GM12878 (cell line): ENCODE results near the gene FRMD8. TPM values are rescaled to one million over a fixed set of nuclear protein-coding genes. Genes with fewer than 3 reads are reported as not detected.
A peak's percentile ranks its signal among the peaks of the same experiment; 100 is the strongest.

ENCODE experiments used
- ATAC-seq: fragments of 200-7000 bp; cut with Tn5 transposase; 3 replicates; pipeline ENCODE4 v1.9.1; 2020; ENCODE audit warnings: mild to moderate bottlenecking, moderate library complexity
- BruUV-seq: library from RNA; stranded (reverse); fragments of 400-500 nt; replicated peaks from 2 replicates; lab custom pipeline; 2021; lab: Mats Ljungman, UMichigan
- CTCF ChIA-PET: fragments of 300-600 bp; sonication (Branson Sonifier 250); formaldehyde crosslinking; extraction: SDS; loops from one replicate; lab custom pipeline; 2021; ENCODE audit warnings: inconsistent platforms; lab: Yijun Ruan, JAX
- POLR2A ChIA-PET: fragments of 350-600 bp; formaldehyde crosslinking; extraction: SDS; loops from one replicate; lab custom pipeline; 2021; ENCODE audit warnings: inconsistent platforms; lab: Charles Lee
- RAD21 ChIA-PET: fragments of 300-600 bp; sonication (Branson Sonifier 250); formaldehyde crosslinking; loops from one replicate; lab custom pipeline; 2023; ENCODE audit warnings: antibody characterized with exemption; ENCODE audit not compliant: unreplicated experiment; lab: Charles Lee
- SMC1A ChIA-PET: fragments of 300-600 bp; sonication (Branson Sonifier 250); formaldehyde crosslinking; loops from one replicate; lab custom pipeline; 2023; ENCODE audit not compliant: unreplicated experiment, uncharacterized antibody; lab: Charles Lee
- DNase-seq: peaks from one replicate; pipeline ENCODE4 v3.0.0-alpha.2; 2011; ENCODE audit warnings: low read depth, low spot score
- FAIRE-seq: peaks from 3 replicates; lab custom pipeline; 2011; peaks lifted over from hg19 to GRCh38; lab: Jason Lieb, UNC
- H2AFZ ChIP-seq: 2 replicates; pipeline ENCODE4 v1.6.0; 2011; ENCODE audit warnings: low read depth, low read length, control low read depth; ENCODE audit not compliant: control insufficient read depth
- H3K27ac ChIP-seq: 2 replicates; pipeline ENCODE4 v1.5.1; 2011; ENCODE audit warnings: control low read depth; ENCODE audit not compliant: control insufficient read depth, insufficient read depth
- H3K27me3 ChIP-seq, 2 experiments: replicated peaks in 1 of 2; 2 replicates each; pipeline versions ENCODE4 v1.6.0 to v1.6.1; 2011; ENCODE audit warnings: low read length in 1 of 2; ENCODE audit not compliant: control insufficient read depth in 2 of 2, insufficient read depth in 2 of 2
- H3K36me3 ChIP-seq, 2 experiments: 2 replicates each; pipeline ENCODE4 v1.5.1; 2011; ENCODE audit warnings: low read length in 1 of 2; ENCODE audit not compliant: control insufficient read depth in 2 of 2, insufficient read depth in 2 of 2
- H3K4me1 ChIP-seq: 2 replicates; pipeline ENCODE4 v1.6.1; 2011; ENCODE audit warnings: mild to moderate bottlenecking, low read length, moderate library complexity, mixed read lengths; ENCODE audit not compliant: control insufficient read depth, insufficient read depth
- H3K4me2 ChIP-seq: 2 replicates; pipeline ENCODE4 v1.6.0; 2011; ENCODE audit warnings: control low read depth; ENCODE audit not compliant: control insufficient read depth, insufficient read depth
- H3K4me3 ChIP-seq: fragments of 200-600 bp; sonication (generic); 2 replicates; pipeline ENCODE4 v1.5.1; 2016
- H3K79me2 ChIP-seq: 2 replicates; pipeline ENCODE4 v1.6.0; 2011; ENCODE audit warnings: low read length; ENCODE audit not compliant: control insufficient read depth, insufficient read depth
- H3K9ac ChIP-seq: 2 replicates; pipeline ENCODE4 v1.8.0; 2011; ENCODE audit warnings: low read length, control low read depth, mixed read lengths; ENCODE audit not compliant: control insufficient read depth, insufficient read depth
- H3K9me3 ChIP-seq: replicated peaks from 3 replicates; pipeline ENCODE4 v1.5.1; 2011; ENCODE audit warnings: mild to moderate bottlenecking, low read length; ENCODE audit not compliant: control insufficient read depth, insufficient read depth
- H4K20me1 ChIP-seq: 2 replicates; pipeline ENCODE4 v1.6.0; 2011; ENCODE audit not compliant: control insufficient read depth, insufficient read depth
- BHLHE40 ChIP-seq, 2 experiments: fragments of 450-650 bp in 1 of 2; IDR thresholded peaks; 2 replicates each; pipeline ENCODE4 v1.6.1; 2011 to 2017; ENCODE audit warnings: low read depth in 2 of 2, borderline replicate concordance in 1 of 2, improper control_type of control experiment in 1 of 2, low read length in 1 of 2, mild to moderate bottlenecking in 1 of 2
- CHD2 ChIP-seq: IDR thresholded peaks from 2 replicates; pipeline ENCODE4 v1.6.1; 2011; ENCODE audit warnings: low read depth, low read length, improper control_type of control experiment, borderline replicate concordance
- EP300 ChIP-seq, 2 experiments: fragments of 150-350 bp in 1 of 2; IDR thresholded peaks; 2 replicates each; pipeline ENCODE4 v1.6.1; 2011 to 2012; ENCODE audit warnings: low read depth in 2 of 2, low read length in 2 of 2, borderline replicate concordance in 1 of 2, improper control_type of control experiment in 1 of 2, inconsistent platforms in 1 of 2; ENCODE audit not compliant: control insufficient read depth in 1 of 2
- FOS ChIP-seq: IDR thresholded peaks from 3 replicates; pipeline ENCODE4 v1.6.1; 2011; ENCODE audit warnings: borderline replicate concordance; ENCODE audit not compliant: insufficient read length; ENCODE audit errors: extremely low read depth
- GATAD2B ChIP-seq: fragments of 450-650 bp; conservative IDR thresholded peaks from 2 replicates; pipeline ENCODE4 v1.6.1; 2017; ENCODE audit warnings: low read depth, mild to moderate bottlenecking, moderate library complexity
- IKZF1 ChIP-seq: fragments of 450-650 bp; conservative IDR thresholded peaks from 2 replicates; pipeline ENCODE4 v1.6.1; 2017; ENCODE audit warnings: antibody characterized with exemption, mild to moderate bottlenecking
- LARP7 ChIP-seq: fragments of 450-650 bp; IDR thresholded peaks from 2 replicates; pipeline ENCODE4 v1.6.1; 2017; ENCODE audit warnings: mild to moderate bottlenecking
- MXI1 ChIP-seq: fragments of 150-350 bp; IDR thresholded peaks from 2 replicates; pipeline ENCODE4 v1.6.1; 2011; ENCODE audit warnings: low read depth, mild to moderate bottlenecking, inconsistent platforms, low read length, improper control_type of control experiment
- POLR2AphosphoS2 ChIP-seq: IDR thresholded peaks from 2 replicates; pipeline ENCODE4 v1.6.1; 2011; ENCODE audit warnings: low read depth, mild to moderate bottlenecking, low read length, improper control_type of control experiment, moderate library complexity
- ZNF217 ChIP-seq: fragments of 450-650 bp; IDR thresholded peaks from 2 replicates; pipeline ENCODE4 v1.6.1; 2017; ENCODE audit warnings: antibody characterized with exemption, mild to moderate bottlenecking
- ZNF274 ChIP-seq: IDR thresholded peaks from one replicate; pipeline ENCODE4 v1.8.0; 2011; ENCODE audit not compliant: insufficient read length, insufficient read depth
- WGBS: methylation state at CpG from one replicate; pipeline ENCODE4 v1.1.6; 2016; ENCODE audit warnings: low lambda C conversion rate; ENCODE audit not compliant: insufficient replicate concordance, insufficient coverage; ENCODE audit errors: missing lambda C conversion rate; 5-methylcytosine and 5-hydroxymethylcytosine counted together
- in situ Hi-C: fragments of 300-500 bp; cut with MboI; formaldehyde crosslinking; loops from 9 replicates; pipeline ENCODE4 v1.14.3; 2018; ENCODE audit warnings: mixed read lengths
- intact Hi-C: fragments of 100-400 bp; cut with micrococcal nuclease; formaldehyde crosslinking; loops from one replicate; pipeline ENCODE4 v1.14.2; 2022; ENCODE audit not compliant: unreplicated experiment
- polyA plus RNA-seq, 11 experiments: library from polyadenylated mRNA; depleted of rRNA in 4 of 11; unstranded in 6 of 11; stranded (reverse) in 5 of 11; fragments of >200 nt; fragmentation: Nextera tagmentation in 4 of 11; fragmentation: Illumina TruSeq in 1 of 11; extraction: Ambion mirVana in 4 of 11; extraction: Trizol in 1 of 11; gene quantifications; 1 replicate in 1 of 11; 2 replicates in 10 of 11; pipeline versions ENCODE4 v1.2.1 to v1.2.3, GENCODE V29; 2011 to 2016; ENCODE audit warnings: inconsistent platforms in 2 of 11, missing spikeins in 2 of 11, low read depth in 1 of 11
- total RNA-seq, 4 experiments: library from RNA; depleted of rRNA in 3 of 4; stranded (reverse); fragments of >200 nt in 3 of 4; fragmentation: Illumina TruSeq in 1 of 4; extraction: Trizol in 1 of 4; gene quantifications; 2 replicates each; pipeline versions ENCODE4 v1.2.1 to v1.2.3, GENCODE V29; 2013 to 2021
- TF ChIP-seq, protein P1 (sequence below): IDR thresholded peaks from 2 replicates; pipeline ENCODE4 v1.6.1; 2012; ENCODE audit warnings: mild to moderate bottlenecking, low read depth, low read length
- TF ChIP-seq, protein P2 (sequence below): fragments of 450-650 bp; IDR thresholded peaks from 2 replicates; pipeline ENCODE4 v1.6.1; 2017; ENCODE audit warnings: antibody characterized with exemption, mild to moderate bottlenecking, moderate library complexity

Gene FRMD8
- total and polyA plus RNA-seq, 10 of the 15 experiments (the other 5 are each of a cell fraction or from before 2014, with no cell fraction given), result 8.3 to 69.4 (median 28.0) TPM

DNA sequence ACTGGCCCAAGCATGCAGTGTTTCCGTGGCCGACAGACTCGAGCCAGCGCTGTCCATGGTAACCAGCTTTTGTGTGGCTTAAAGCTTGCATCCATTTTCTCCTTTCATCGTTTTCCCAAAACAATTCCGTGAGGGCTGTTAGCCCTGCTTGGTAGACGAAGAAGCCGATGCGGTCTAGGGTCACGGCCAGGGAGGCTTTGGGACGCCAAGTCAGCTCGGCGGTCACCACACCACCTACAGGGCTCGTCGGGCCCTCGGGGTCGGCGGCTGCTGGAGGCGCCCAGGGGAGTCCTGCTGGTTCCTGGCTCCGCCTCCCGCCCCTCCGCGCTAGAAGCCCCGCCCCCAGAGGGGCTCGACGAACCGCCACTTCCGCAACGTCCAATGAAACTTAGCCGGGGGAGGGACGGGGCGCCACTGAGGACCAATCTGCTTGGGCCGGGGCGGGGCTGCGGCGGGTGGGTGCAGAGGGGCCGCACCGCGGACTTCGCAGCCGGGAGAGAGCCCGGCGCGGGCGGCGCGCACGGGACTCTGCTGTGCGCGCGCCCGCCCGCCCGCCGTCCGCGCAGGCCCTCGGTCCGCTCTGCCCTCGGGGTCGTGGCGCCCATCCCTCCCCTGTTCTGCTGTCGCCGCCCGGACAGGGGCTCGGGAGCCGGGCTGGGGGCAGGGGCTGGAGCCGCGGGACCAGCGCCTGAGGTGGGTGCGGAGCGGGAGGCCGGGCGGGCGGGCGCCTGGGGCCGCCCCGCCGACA is 32.0 kb upstream of the FRMD8 start, which contains the start of gene TIGD3:
TIGD3 (plus strand) TSS at position 487 of the 748 bp plus-strand sequence. CDS start 1,058 bp downstream, outside the sequence.
- DNase-seq (peak; percentile 75), FAIRE-seq (peak; percentile 56), ATAC-seq (peak; percentile 98)
- Histone ChIP-seq H3K4me2 (peak within 1 kb of the TSS; percentile 97), H3K27ac (no peak within 1 kb of the TSS), H4K20me1 (no peaks in the 10 kb centered on the region), H3K4me3 (peak within 1 kb of the TSS; percentile 89; the same call in 1 of the 2 replicates), H3K4me1 (peaks cover 4% of the 10 kb centered on the region), H3K9me3 (no peaks in the 10 kb centered on the region), H3K36me3 (peaks cover 13 to 17% of the 10 kb centered on the region in 2 experiments; a peak in 3 of 4 replicates), H3K27me3 (0 out of 4 replicates have a peak, but pooled peaks cover 0 to 3% of the 10 kb centered on the region in 2 experiments), H3K79me2 (no peaks in the 10 kb centered on the region), H3K9ac (peak within 1 kb of the TSS; percentile 54; the same call in 1 of the 2 replicates), H2AFZ (peak within 1 kb of the TSS; percentile 62)
- WGBS, result 4% methylated on average over 27 of the region's 79 CpGs
- RAD21 ChIA-PET, result no interaction called here
- intact Hi-C loops, result no loop called here
- CTCF ChIA-PET, result interaction anchor here (0.6 to 1.3 kb wide), 3 partner anchors 15 to 163 kb away, joined by 3 read pairs; no protein-coding TSS in a partner anchor
- BruUV-seq, result no TSS peak
- in situ Hi-C loops, result no loop called here
- POLR2A ChIA-PET, result interaction anchor here (1.4 kb wide), 1 partner anchor 21 kb away, joined by 3 read pairs; no protein-coding TSS in a partner anchor
- SMC1A ChIA-PET, result interaction anchor here (0.6 to 1.0 kb wide), 3 partner anchors 20 to 38 kb away, joined by 3 read pairs; partner anchors contain the start of gene DPF2
- TF ChIP-seq BHLHE40 (IDR thresholded peaks at IDR 0.05; ENCODE audit: borderline replicate concordance in 1 of 2, low read depth in 2 of 2, low read length in 1 of 2) (peak; percentile 72 to 94; a peak in 3 of 4 replicates), ZNF217 (0 out of 2 replicates have a peak, but pooled peaks have one; percentile 37), LARP7 (peak; percentile 77), EP300 (IDR thresholded peaks at IDR 0.05; ENCODE audit: borderline replicate concordance in 1 of 2, control insufficient read depth in 1 of 2, low read depth in 2 of 2, low read length in 2 of 2) (no peak), IKZF1 (peak; percentile 71), MXI1 (0 out of 2 replicates have a peak, but pooled peaks have one; percentile 58), POLR2AphosphoS2 (0 out of 2 replicates have a peak, but pooled peaks have one; percentile 31), FOS (peak; percentile 34), CHD2 (peak; percentile 73; the same call in 1 of the 2 replicates), ZNF274 (no peak), GATAD2B (peak; percentile 83)
- TF ChIP-seq, protein P1, sequence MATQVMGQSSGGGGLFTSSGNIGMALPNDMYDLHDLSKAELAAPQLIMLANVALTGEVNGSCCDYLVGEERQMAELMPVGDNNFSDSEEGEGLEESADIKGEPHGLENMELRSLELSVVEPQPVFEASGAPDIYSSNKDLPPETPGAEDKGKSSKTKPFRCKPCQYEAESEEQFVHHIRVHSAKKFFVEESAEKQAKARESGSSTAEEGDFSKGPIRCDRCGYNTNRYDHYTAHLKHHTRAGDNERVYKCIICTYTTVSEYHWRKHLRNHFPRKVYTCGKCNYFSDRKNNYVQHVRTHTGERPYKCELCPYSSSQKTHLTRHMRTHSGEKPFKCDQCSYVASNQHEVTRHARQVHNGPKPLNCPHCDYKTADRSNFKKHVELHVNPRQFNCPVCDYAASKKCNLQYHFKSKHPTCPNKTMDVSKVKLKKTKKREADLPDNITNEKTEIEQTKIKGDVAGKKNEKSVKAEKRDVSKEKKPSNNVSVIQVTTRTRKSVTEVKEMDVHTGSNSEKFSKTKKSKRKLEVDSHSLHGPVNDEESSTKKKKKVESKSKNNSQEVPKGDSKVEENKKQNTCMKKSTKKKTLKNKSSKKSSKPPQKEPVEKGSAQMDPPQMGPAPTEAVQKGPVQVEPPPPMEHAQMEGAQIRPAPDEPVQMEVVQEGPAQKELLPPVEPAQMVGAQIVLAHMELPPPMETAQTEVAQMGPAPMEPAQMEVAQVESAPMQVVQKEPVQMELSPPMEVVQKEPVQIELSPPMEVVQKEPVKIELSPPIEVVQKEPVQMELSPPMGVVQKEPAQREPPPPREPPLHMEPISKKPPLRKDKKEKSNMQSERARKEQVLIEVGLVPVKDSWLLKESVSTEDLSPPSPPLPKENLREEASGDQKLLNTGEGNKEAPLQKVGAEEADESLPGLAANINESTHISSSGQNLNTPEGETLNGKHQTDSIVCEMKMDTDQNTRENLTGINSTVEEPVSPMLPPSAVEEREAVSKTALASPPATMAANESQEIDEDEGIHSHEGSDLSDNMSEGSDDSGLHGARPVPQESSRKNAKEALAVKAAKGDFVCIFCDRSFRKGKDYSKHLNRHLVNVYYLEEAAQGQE, result peak; percentile 81
- TF ChIP-seq, protein P2, sequence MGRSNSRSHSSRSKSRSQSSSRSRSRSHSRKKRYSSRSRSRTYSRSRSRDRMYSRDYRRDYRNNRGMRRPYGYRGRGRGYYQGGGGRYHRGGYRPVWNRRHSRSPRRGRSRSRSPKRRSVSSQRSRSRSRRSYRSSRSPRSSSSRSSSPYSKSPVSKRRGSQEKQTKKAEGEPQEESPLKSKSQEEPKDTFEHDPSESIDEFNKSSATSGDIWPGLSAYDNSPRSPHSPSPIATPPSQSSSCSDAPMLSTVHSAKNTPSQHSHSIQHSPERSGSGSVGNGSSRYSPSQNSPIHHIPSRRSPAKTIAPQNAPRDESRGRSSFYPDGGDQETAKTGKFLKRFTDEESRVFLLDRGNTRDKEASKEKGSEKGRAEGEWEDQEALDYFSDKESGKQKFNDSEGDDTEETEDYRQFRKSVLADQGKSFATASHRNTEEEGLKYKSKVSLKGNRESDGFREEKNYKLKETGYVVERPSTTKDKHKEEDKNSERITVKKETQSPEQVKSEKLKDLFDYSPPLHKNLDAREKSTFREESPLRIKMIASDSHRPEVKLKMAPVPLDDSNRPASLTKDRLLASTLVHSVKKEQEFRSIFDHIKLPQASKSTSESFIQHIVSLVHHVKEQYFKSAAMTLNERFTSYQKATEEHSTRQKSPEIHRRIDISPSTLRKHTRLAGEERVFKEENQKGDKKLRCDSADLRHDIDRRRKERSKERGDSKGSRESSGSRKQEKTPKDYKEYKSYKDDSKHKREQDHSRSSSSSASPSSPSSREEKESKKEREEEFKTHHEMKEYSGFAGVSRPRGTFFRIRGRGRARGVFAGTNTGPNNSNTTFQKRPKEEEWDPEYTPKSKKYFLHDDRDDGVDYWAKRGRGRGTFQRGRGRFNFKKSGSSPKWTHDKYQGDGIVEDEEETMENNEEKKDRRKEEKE, result peak; percentile 33; the same call in 1 of the 2 replicates
